AG04450 (cell line): ENCODE results near the gene NOTCH1. TPM values are rescaled to one million over a fixed set of nuclear protein-coding genes. Genes with fewer than 3 reads are reported as not detected.

ENCODE experiments used
- CTCF ChIA-PET: fragments of 300-600, 350-600 bp; formaldehyde crosslinking; extraction: SDS; loops from one replicate; lab custom pipeline; 2022; ENCODE audit warnings: antibody characterized with exemption, inconsistent platforms; lab: Charles Lee
- POLR2A ChIA-PET: fragments of 350-600 bp; formaldehyde crosslinking; extraction: SDS; loops from one replicate; lab custom pipeline; 2021; ENCODE audit warnings: antibody characterized with exemption, inconsistent platforms; lab: Yijun Ruan, JAX
- DNase-seq: peaks from one replicate; pipeline ENCODE4 v3.0.0-alpha.2; 2011; ENCODE audit warnings: low read depth, low spot score
- H3K27ac ChIP-seq: one replicate; pipeline ENCODE4 v1.5.1; 2012; ENCODE audit warnings: low read depth, low read length, control low read depth
- H3K27me3 ChIP-seq: one replicate; pipeline ENCODE4 v1.6.0; 2012; ENCODE audit warnings: low read length; ENCODE audit not compliant: control insufficient read depth, insufficient read depth
- H3K4me3 ChIP-seq: 2 replicates; pipeline ENCODE4 v1.5.1; 2011; ENCODE audit warnings: mild to moderate bottlenecking, low read depth, low read length, control low read depth
- H3K9me3 ChIP-seq: 2 replicates; pipeline ENCODE4 v1.5.1; 2012; ENCODE audit warnings: low read length; ENCODE audit not compliant: control insufficient read depth, insufficient read depth
- CTCF ChIP-seq: IDR thresholded peaks from 2 replicates; pipeline ENCODE4 v1.5.1; 2011; ENCODE audit warnings: low read depth, low read length, control low read depth, inconsistent platforms
- polyA plus RNA-seq: library from polyadenylated mRNA; depleted of rRNA; stranded (reverse); fragments of >200 nt; gene quantifications from 2 replicates; pipeline ENCODE4 v1.2.3, GENCODE V29; 2011

Gene NOTCH1
- polyA plus RNA-seq, 1 experiment: 0.89 TPM

- no peaks in the 10 kb centered on the region for H3K27me3 ChIP-seq
- ChIA-PET POLR2A (no interaction called here), CTCF (interaction anchor here (3.0 kb wide), 1 partner anchor 85 kb away, joined by 9 read pairs; no protein-coding TSS in a partner anchor)
- no peaks in the 10 kb centered on the region; the same call in 1 of the 2 replicates for H3K9me3 ChIP-seq
- no peak for TF ChIP-seq CTCF
- DNase-seq: no peak
- no peak overlapping the region for H3K4me3 ChIP-seq
- H3K27ac ChIP-seq: no peak overlapping the region
These were observed 27.2 kb upstream of the NOTCH1 start for GRCh38 chr9:136572828-136573625.

DNA sequence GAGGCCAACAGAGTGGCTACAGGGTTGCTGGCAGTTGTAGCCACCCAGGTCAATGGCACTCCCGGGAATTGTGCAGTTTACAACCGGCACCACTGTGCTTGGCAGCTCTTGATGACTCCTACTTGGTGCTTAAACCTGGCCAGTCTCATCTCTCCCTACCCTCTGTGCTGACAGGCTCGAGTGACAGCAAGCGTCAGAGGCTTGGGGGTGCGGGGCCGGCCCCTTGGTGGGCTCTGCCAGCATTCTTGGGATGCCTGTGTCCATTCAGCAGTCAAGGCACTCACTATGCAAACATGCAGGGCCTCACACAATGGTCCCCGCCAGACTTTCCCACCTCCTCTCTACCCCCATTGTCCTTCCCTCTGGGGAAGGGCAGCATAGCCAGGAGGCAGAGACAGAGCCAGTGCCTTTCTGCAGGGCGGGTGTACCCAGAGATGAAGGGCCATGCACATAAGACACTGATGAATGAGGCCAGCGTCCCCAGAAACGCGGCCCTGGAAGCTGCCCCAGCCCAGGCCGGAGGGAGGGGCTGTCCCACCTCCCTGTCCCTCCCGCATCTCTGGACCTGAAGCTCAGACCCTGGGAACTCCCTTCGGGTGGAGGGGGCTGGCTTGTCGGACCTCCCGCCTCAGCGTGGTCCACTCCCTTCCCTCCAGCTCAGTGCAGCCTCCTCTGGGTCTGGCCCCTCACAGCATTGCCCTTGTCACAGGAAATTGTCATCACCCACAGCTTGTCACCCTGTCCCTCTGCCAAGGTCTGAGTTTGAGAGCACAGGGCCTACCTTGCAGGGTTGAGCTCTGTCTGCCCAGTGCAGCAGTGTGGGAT, 26.4 kb upstream of the NOTCH1 start:
- TF ChIP-seq CTCF: no peak
- H3K27me3 ChIP-seq: no peaks in the 10 kb centered on the region
- ChIA-PET POLR2A (interaction anchor here (0.7 kb wide), 1 partner anchor 14 kb away, joined by 3 read pairs; no protein-coding TSS in a partner anchor), CTCF (interaction anchor here (3.0 kb wide), 1 partner anchor 84 kb away, joined by 9 read pairs; no protein-coding TSS in a partner anchor)
- H3K27ac ChIP-seq: no peak overlapping the region
- peak; percentile 39 for DNase-seq
- peaks cover 5% of the 10 kb centered on the region; the same call in 1 of the 2 replicates for H3K9me3 ChIP-seq
- no peak overlapping the region for H3K4me3 ChIP-seq

DNA sequence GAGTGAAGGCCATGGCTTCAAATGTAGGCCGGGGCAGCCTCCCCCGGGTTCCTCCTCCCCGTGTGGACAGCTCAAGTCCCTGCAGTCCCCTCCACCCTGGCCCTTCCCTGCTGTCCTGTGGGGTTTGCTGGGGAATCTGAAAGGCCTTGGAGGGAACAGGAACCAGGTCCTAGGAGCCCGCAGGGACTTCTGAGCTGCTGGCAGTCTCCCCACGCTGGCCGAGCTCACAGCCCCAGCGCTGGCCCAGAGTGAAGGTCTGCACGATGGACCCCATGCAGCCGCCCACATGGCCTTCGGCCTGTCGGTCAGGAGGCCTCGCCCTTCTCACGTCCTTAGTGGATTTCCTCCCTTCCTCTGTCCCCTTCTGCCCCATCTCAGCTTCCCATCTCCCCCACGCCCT, 25.7 kb upstream of the NOTCH1 start:
- CTCF ChIA-PET: interaction anchor here (3.0 kb wide), 1 partner anchor 83 kb away, joined by 9 read pairs; no protein-coding TSS in a partner anchor

GRCh38 chr9:136570916-136571315, 25.1 kb upstream of the NOTCH1 start:
- no peaks in the 10 kb centered on the region for H3K27me3 ChIP-seq
- H3K27ac ChIP-seq: no peak overlapping the region
- POLR2A ChIA-PET: interaction anchor here (0.6 kb wide), 1 partner anchor 27 kb away, joined by 4 read pairs; no protein-coding TSS in a partner anchor
- peaks cover 5% of the 10 kb centered on the region; the same call in 1 of the 2 replicates for H3K9me3 ChIP-seq
- no peak for DNase-seq
- H3K4me3 ChIP-seq: no peak overlapping the region
- no peak for TF ChIP-seq CTCF
- CTCF ChIA-PET: no interaction called here

More for the DNA sequence above, 25.7 kb upstream of the NOTCH1 start:
- no peak for TF ChIP-seq CTCF
- DNase-seq: no peak
- H3K9me3 ChIP-seq: peaks cover 5% of the 10 kb centered on the region; the same call in 1 of the 2 replicates
- POLR2A ChIA-PET: interaction anchor here (0.6 to 0.7 kb wide), 2 partner anchors 13 to 26 kb away, joined by 3 to 4 read pairs; no protein-coding TSS in a partner anchor
- no peak overlapping the region for H3K4me3 ChIP-seq
- no peak overlapping the region for H3K27ac ChIP-seq
- H3K27me3 ChIP-seq: no peaks in the 10 kb centered on the region
